CD14-positive monocyte (primary cell): ENCODE data around the gene TUBB4A. TPM values are rescaled to one million over a fixed set of nuclear protein-coding genes. Genes with fewer than 3 reads are reported as not detected.

Experiments
- DNase-seq, 3 donors: peaks; one replicate each; pipeline ENCODE4 v3.0.0-alpha.2; 2011 to 2022
- H2AFZ ChIP-seq: 2 replicates; pipeline ENCODE4 v1.6.0; 2012; ENCODE audit warnings: mild to moderate bottlenecking, low read depth, low read length, inconsistent platforms; ENCODE audit not compliant: insufficient read depth, poor library complexity, severe bottlenecking
- H3K27ac ChIP-seq, 2 donors: 1 replicate in 1 of 2; 2 replicates in 1 of 2; pipeline ENCODE4 v1.5.1; 2012 to 2013; ENCODE audit warnings: low read length in 2 of 2, control low read depth in 1 of 2, inconsistent platforms in 1 of 2, low read depth in 1 of 2, mild to moderate bottlenecking in 1 of 2
- H3K27me3 ChIP-seq, 2 donors: one replicate each; pipeline versions ENCODE4 v1.6.0 to v1.6.1; 2011 to 2013; ENCODE audit warnings: low read length in 2 of 2; ENCODE audit not compliant: control insufficient read depth in 2 of 2, insufficient read depth in 2 of 2
- H3K36me3 ChIP-seq, 2 donors: replicated peaks in 1 of 2; 1 replicate in 1 of 2; 2 replicates in 1 of 2; pipeline versions ENCODE4 v1.5.1 to v1.6.1; 2012 to 2013; ENCODE audit warnings: low read length in 2 of 2, control low read depth in 1 of 2, inconsistent platforms in 1 of 2, mild to moderate bottlenecking in 1 of 2; ENCODE audit not compliant: insufficient read depth in 2 of 2, control insufficient read depth in 1 of 2
- H3K4me1 ChIP-seq, 2 donors: 1 replicate in 1 of 2; 2 replicates in 1 of 2; pipeline versions ENCODE4 v1.5.1 to v1.6.1; 2012 to 2013; ENCODE audit warnings: low read length in 2 of 2, control low read depth in 1 of 2, inconsistent platforms in 1 of 2, mild to moderate bottlenecking in 1 of 2, moderate library complexity in 1 of 2; ENCODE audit not compliant: insufficient read depth in 2 of 2, control insufficient read depth in 1 of 2
- H3K4me2 ChIP-seq: replicated peaks from 2 replicates; pipeline ENCODE3; 2012; ENCODE audit warnings: low read length, moderate library complexity, mild to moderate bottlenecking; ENCODE audit not compliant: poor library complexity, severe bottlenecking; ENCODE audit errors: extremely low read depth
- H3K4me3 ChIP-seq, 3 experiments: fragments of 200-600 bp in 1 of 3; sonication (generic) in 1 of 3; replicated peaks in 1 of 3; 1 replicate in 2 of 3; 2 replicates in 1 of 3; pipeline ENCODE4 v1.5.1; 2011 to 2013; ENCODE audit warnings: low read length in 3 of 3, mild to moderate bottlenecking in 3 of 3, control low read depth in 2 of 3, low read depth in 2 of 3, inconsistent platforms in 1 of 3, moderate library complexity in 1 of 3
- H3K79me2 ChIP-seq: 2 replicates; pipeline ENCODE4 v1.6.0; 2012; ENCODE audit warnings: mild to moderate bottlenecking, control low read depth, inconsistent platforms, low read length, moderate library complexity; ENCODE audit not compliant: insufficient read depth
- H3K9ac ChIP-seq: 2 replicates; pipeline ENCODE4 v1.6.0; 2017; ENCODE audit warnings: low read length, mild to moderate bottlenecking; ENCODE audit not compliant: insufficient read depth, poor library complexity, severe bottlenecking
- H3K9me3 ChIP-seq, 2 donors: replicated peaks in 1 of 2; 1 replicate in 1 of 2; 2 replicates in 1 of 2; pipeline versions ENCODE4 v1.5.1 to v1.6.1; 2012 to 2013; ENCODE audit warnings: low read length in 2 of 2, control low read depth in 1 of 2; ENCODE audit not compliant: control insufficient read depth in 1 of 2, insufficient read depth in 1 of 2
- H4K20me1 ChIP-seq: 2 replicates; pipeline ENCODE4 v1.6.0; 2012; ENCODE audit warnings: mild to moderate bottlenecking, low read length, control low read depth, moderate library complexity; ENCODE audit not compliant: insufficient read depth
- H3K27ac Mint-ChIP-seq, 7 donors: one replicate each; pipeline ENCODE4 v1.8.0; 2020; ENCODE audit warnings: mild to moderate bottlenecking in 7 of 7, mixed read lengths in 7 of 7, moderate library complexity in 6 of 7, inconsistent platforms in 2 of 7
- H3K27me3 Mint-ChIP-seq, 3 donors: one replicate each; pipeline ENCODE4 v1.8.0; 2021 to 2022; ENCODE audit warnings: low read depth in 3 of 3, mild to moderate bottlenecking in 3 of 3, mixed read lengths in 3 of 3, moderate library complexity in 3 of 3, inconsistent platforms in 1 of 3
- H3K36me3 Mint-ChIP-seq, 2 donors: one replicate each; pipeline ENCODE4 v1.8.0; 2020; ENCODE audit warnings: mixed read lengths in 2 of 2, inconsistent platforms in 1 of 2, mild to moderate bottlenecking in 1 of 2
- H3K4me1 Mint-ChIP-seq: one replicate; pipeline ENCODE4 v1.8.0; 2020; ENCODE audit warnings: mild to moderate bottlenecking, mixed read lengths
- H3K4me3 Mint-ChIP-seq, 2 donors: one replicate each; pipeline ENCODE4 v1.8.0; 2020; ENCODE audit warnings: mild to moderate bottlenecking in 2 of 2, mixed read lengths in 2 of 2, moderate library complexity in 1 of 2
- H3K9me3 Mint-ChIP-seq, 7 donors: one replicate each; pipeline ENCODE4 v1.8.0; 2020 to 2022; ENCODE audit warnings: mixed read lengths in 7 of 7, mild to moderate bottlenecking in 6 of 7, moderate library complexity in 6 of 7, inconsistent platforms in 2 of 7
- WGBS: methylation state at CpG from one replicate; pipeline ENCODE4 v1.1.5; 2013; ENCODE audit warnings: missing lambda C conversion rate; ENCODE audit not compliant: insufficient coverage; 5-methylcytosine and 5-hydroxymethylcytosine counted together
- intact Hi-C, 2 donors: fragments of 100-400 bp; cut with micrococcal nuclease; formaldehyde crosslinking; loops; one replicate each; pipeline versions ENCODE4 v1.15.0 to v1.15.1; 2023
- polyA plus RNA-seq, 3 donors: library from polyadenylated mRNA; depleted of rRNA in 1 of 3; unstranded in 2 of 3; stranded (reverse) in 1 of 3; fragments of 300-500 nt in 2 of 3; fragments of >200 nt in 1 of 3; fragmentation: Illumina TruSeq in 2 of 3; gene quantifications; 1 replicate in 2 of 3; 2 replicates in 1 of 3; pipeline ENCODE4 v1.2.3, GENCODE V29; 2012 to 2021
- TF ChIP-seq, protein P1 (sequence below): fragments of 200-600 bp; IDR thresholded peaks from one replicate; pipeline ENCODE4 v1.8.0; 2022; ENCODE audit warnings: antibody characterized with exemption, mild to moderate bottlenecking

The TUBB4A gene
- polyA plus RNA-seq, 3 donors, result 0.16 TPM; not detected in 2

DNA sequence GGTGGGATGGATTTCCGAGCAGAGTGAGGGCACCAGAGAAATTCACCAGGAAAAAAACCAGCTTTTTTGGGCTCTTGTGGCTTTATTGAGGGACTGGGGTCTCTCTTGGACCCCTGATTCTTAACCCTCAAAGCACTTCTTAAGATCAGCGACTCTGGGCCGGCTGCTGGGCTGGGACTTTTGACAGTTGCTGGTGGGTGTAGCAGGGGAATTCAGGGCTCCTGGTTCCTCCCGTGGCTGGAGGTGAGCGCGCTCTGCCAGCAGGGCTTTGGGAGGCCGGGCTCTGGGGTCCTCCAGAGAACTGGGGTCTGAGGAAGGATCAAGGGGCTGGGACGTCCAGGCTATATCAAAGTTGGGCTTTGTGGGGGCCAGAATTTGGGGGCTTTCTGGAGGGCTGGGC is 34.7 kb downstream of the TUBB4A start:
- H3K36me3 ChIP-seq, result peaks cover 17 to 41% of the 10 kb centered on the region in 2 donors
- 92% methylated on average over 7 of the region's 8 CpGs for WGBS
- H3K79me2 ChIP-seq, result no peaks in the 10 kb centered on the region
- no peak overlapping the region for H2AFZ ChIP-seq
- peaks cover 5 to 8% of the 10 kb centered on the region in 2 donors for H3K4me1 ChIP-seq
- peaks cover 0 to 21% of the 10 kb centered on the region in 2 donors for H3K27me3 ChIP-seq
- H3K27me3 Mint-ChIP-seq, result peaks cover 22 to 32% (median 30%) of the 10 kb centered on the region in 3 donors
- peaks cover 3 to 4% of the 10 kb centered on the region in 2 donors for H3K9me3 ChIP-seq
- H3K4me3 ChIP-seq, result no peak overlapping the region
- no peak overlapping the region for H3K27ac ChIP-seq
- no peak overlapping the region for H3K9ac ChIP-seq
- H3K27ac Mint-ChIP-seq, result peak overlapping the region in 1 of 7 donors; percentile 4
- H4K20me1 ChIP-seq, result no peaks in the 10 kb centered on the region
- peaks cover 31 to 41% of the 10 kb centered on the region in 2 donors for H3K36me3 Mint-ChIP-seq
- peaks cover 0 to 5% (median 0%) of the 10 kb centered on the region in 7 donors for H3K9me3 Mint-ChIP-seq
- no peak for DNase-seq
- peaks cover 7% of the 10 kb centered on the region for H3K4me1 Mint-ChIP-seq
- no peak overlapping the region for H3K4me2 ChIP-seq
- intact Hi-C loops, result no loop called here
- TF ChIP-seq, protein P1, sequence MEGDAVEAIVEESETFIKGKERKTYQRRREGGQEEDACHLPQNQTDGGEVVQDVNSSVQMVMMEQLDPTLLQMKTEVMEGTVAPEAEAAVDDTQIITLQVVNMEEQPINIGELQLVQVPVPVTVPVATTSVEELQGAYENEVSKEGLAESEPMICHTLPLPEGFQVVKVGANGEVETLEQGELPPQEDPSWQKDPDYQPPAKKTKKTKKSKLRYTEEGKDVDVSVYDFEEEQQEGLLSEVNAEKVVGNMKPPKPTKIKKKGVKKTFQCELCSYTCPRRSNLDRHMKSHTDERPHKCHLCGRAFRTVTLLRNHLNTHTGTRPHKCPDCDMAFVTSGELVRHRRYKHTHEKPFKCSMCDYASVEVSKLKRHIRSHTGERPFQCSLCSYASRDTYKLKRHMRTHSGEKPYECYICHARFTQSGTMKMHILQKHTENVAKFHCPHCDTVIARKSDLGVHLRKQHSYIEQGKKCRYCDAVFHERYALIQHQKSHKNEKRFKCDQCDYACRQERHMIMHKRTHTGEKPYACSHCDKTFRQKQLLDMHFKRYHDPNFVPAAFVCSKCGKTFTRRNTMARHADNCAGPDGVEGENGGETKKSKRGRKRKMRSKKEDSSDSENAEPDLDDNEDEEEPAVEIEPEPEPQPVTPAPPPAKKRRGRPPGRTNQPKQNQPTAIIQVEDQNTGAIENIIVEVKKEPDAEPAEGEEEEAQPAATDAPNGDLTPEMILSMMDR, result no peak
- no peak overlapping the region for H3K4me3 Mint-ChIP-seq

DNA sequence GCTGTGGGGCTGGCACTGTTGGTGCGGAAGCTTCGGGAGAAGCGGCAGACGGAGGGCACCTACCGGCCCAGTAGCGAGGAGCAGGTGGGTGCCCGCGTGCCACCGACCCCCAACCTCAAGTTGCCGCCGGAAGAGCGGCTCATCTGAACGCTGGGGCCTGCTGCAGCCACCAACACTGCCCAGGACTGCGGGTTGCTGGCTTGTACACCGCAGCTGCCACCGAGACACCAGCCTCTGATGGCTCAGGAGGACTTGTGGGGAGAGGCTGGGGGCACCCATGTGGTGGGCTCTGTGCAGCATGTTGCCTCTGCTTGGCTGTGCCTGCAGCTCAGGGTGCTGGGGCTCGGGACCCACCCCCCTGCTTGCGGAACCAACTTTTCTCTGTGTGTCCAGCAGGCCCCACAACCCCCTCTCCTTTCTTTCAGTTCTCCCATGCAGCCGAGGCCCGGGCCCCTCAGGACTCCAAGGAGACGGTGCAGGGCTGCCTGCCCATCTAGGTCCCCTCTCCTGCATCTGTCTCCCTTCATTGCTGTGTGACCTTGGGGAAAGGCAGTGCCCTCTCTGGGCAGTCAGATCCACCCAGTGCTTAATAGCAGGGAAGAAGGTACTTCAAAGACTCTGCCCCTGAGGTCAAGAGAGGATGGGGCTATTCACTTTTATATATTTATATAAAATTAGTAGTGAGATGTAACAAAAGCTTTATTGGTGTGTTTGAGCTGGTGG is 35.4 kb downstream of the TUBB4A start:
- TF ChIP-seq, protein P1, result no peak
- no peak for DNase-seq
- Histone ChIP-seq H4K20me1 (no peaks in the 10 kb centered on the region), H3K9me3 (peaks cover 3 to 4% of the 10 kb centered on the region in 2 donors), H3K36me3 (peaks cover 14 to 37% of the 10 kb centered on the region in 2 donors), H3K9ac (no peak overlapping the region), H3K79me2 (no peaks in the 10 kb centered on the region), H3K4me2 (no peak overlapping the region), H3K4me1 (peaks cover 5 to 8% of the 10 kb centered on the region in 2 donors), H2AFZ (no peak overlapping the region), H3K27me3 (peaks cover 0 to 25% of the 10 kb centered on the region in 2 donors), H3K4me3 (no peak overlapping the region), H3K27ac (no peak overlapping the region)
- Mint-ChIP-seq H3K4me1 (peaks cover 7% of the 10 kb centered on the region), H3K9me3 (peaks cover 0 to 5% (median 0%) of the 10 kb centered on the region in 7 donors), H3K4me3 (no peak overlapping the region), H3K36me3 (peaks cover 31 to 35% of the 10 kb centered on the region in 2 donors), H3K27me3 (peaks cover 22 to 33% (median 32%) of the 10 kb centered on the region in 3 donors), H3K27ac (no peak overlapping the region)
- WGBS, result 92% methylated on average over 19 of the region's 21 CpGs
- intact Hi-C loops, result no loop called here
